HG02884 (cell line): ENCODE results near the gene ELF2.
"Not testable (repeated sequence)": the region's sequence is repeated elsewhere in the genome, so short reads cannot be mapped to it uniquely, and the experiment has no call there.

Source experiments
- ATAC-seq: cut with Tn5 transposase; IDR thresholded peaks from one replicate; pipeline ENCODE4 v1.9.1; 2021; ENCODE audit warnings: mild to moderate bottlenecking, moderate library complexity; ENCODE audit not compliant: unreplicated experiment

ELF2 gene

DNA sequence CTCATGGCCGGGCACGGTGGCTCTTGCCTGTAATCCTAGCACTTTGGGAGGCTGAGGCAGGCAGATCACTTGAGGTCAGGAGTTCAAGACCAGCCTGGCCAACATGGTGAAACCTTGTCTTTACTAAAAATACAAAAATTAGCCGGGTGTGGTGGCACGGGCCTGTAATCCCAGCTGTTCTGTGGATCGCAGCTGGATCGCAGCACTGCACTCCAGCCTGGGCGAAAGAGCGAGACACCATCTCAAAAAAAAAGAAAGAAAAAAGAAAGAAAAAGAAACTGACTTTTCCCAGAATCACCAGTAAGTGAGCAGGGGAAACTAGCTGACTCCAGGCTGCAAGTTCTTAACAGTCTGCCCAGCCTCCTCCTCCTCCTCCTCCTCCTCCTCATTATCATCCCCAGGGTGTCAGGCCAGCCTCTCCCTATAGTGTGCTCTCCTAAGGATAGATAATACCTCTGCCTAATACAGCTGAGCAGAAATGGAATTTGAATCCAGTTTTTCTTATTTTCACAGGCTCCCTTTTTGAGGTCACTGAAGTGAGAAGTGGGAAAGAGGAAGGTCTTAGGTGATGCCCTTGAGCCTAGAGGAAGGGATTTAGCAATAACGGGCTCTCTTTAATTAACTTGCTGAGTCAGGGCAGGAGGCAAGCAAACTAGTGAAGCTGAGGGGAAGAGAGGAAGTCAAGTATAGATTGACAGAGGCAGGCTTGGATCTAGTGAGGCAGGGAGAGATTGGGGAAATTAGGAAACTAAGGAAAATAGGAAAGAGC, 11.8 kb upstream of the ELF2 start:
- no peak for ATAC-seq

- no peak for ATAC-seq
These were observed 7.1 kb upstream of the ELF2 start for GRCh38 chr4:139184129-139184528.

GRCh38 chr4:139177869-139178619, 1.0 kb upstream of the ELF2 start:
- ATAC-seq: peak; percentile 61

DNA sequence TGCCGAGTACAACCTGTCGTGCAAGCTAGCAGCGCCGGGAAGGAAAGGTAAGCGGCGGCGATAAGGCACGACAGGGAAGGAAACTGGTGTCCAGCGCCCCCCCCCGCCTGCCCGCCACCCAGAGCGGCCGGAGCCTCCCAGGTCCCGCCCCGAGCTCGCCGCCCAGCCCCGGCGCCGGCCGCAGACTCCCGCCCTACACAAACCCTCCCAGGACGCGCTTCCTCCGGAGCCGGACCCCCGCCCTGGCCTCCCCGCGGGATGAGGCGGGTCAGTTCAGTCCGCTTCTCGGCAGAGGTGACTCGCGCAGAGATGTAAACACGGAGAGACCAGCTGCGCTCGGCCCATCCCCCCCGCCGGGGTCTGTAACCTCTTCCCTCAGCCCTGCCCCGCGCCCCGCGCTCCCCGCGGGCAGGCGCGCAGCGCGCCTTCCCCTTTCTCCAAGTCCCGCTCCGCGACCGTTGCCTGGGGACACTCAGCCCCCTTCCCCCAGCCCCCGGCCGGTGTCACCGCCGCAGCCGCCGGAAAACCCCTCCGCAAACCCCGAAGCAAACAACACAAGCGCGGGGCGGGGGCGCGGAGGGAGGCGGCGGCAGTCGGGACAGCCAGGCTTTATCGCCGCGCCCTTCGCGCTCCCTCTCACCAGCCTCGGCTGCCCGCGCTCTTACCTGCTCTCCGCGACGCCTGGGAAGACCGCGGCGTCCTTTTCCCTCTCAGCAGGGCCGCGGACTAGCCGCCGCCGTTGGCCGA, 543 bp downstream of the ELF2 start:
- peak; percentile 7 for ATAC-seq

DNA sequence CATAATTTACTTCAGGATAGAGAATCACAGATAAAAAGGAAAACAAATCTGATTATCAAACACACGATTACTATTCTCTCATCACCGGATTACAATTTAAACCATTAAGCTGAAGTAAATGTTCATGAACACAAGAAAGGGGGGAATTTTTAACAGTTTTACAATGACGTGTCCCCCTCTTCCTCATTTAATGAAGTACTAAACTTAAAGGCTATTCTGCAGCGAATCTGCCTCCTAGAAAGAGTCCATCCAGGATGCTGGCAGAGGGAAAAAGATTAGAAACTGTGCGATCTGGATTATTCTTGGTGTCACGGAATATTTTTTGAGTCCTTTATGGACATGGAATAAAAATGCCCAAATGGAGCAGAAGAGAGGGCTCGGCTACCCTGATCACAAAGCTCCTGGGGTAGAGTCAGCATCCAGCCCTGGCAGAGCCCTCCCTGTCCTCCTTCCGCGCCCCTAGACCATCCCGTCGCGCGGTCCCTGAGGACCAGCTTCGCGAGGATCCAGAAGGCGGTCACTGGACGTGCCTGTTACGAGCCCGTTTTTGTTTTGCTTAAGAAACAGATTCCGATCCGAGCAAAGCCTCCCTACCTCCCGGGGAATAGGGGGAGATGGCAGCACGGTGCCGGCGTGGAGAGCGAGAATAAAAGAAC, 1.2 kb downstream of the ELF2 start:
- no peak for ATAC-seq

- no peak for ATAC-seq
These were observed 4.9 kb downstream of the ELF2 start for GRCh38 chr4:139171876-139172691.

- ATAC-seq: no peak
These were observed 6.1 kb downstream of the ELF2 start for GRCh38 chr4:139170932-139171331.

DNA sequence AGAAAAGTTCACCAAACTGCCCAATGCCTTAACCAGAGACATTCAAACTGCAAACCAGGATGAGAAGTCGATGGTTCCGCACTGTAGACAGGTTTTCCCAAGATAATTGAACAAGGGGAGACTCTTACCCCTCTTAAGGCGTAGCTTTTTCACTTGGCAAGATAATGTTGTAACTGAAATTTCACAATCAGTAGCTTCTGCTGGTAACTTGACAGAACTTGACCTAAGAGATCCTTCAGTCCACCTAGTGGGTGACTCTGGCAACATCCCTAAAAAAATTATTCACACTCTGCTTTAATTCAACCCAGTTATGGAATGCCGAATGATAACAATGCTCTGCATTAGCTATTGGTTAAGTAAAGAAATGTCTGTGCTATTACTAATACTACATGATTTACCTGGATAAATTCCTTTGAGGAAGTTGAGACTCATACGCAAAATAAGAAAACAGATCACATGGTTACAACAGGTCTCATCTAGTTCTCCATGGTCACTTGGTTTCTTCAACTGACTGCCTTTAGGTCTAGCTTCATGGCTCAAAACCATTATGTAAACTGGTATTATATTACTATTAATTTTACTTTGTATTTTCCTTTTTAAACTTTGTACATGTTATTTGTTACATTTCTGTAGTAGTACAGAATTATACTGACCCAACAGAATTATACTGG, 9.1 kb downstream of the ELF2 start:
- ATAC-seq: no peak

GRCh38 chr4:139164731-139165130, 12.3 kb downstream of the ELF2 start:
- ATAC-seq: no peak

DNA sequence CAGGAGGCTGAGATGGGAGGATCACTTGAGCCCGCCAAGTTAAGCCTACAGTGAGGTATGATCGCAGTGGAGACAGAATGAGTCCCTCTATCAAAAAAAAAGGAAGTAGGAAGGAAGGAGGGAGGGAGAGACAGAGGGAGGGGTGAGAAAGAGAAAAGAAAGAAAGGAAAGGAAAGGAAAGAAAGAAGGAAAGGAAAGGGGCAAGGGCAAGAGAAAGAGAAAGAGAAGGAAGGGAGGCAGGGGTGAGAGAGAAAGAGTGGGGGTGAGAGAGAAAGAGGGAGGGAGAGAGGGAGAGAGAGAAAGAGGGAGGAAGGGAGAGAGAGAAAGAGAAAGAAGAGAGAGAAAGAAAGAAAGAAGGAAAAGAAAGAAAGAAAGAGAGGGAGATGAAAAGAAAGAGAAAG, 13.2 kb downstream of the ELF2 start:
- ATAC-seq: no peak

DNA sequence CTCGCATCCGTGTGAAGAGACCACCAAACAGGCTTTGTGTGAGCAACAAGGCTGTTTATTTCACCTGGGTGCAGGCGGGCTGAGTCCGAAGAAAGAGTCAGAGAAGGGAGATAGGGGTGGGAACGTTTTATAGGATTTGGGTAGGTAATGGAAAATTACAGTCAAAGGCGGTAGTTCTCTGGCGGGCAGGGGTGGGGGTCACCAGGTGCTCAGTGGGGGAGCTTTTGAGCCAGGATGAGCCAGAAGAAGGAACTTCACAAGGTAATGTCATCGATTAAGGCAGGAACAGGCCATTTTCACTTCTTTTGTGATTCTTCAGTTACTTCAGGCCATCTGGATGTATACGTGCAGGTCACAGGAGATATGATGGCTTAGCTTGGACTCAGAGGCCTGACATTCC, 19.0 kb downstream of the ELF2 start:
- not testable (repeated sequence) for ATAC-seq

- no peak for ATAC-seq
These were observed 22.0 kb downstream of the ELF2 start for GRCh38 chr4:139154952-139155557.

DNA sequence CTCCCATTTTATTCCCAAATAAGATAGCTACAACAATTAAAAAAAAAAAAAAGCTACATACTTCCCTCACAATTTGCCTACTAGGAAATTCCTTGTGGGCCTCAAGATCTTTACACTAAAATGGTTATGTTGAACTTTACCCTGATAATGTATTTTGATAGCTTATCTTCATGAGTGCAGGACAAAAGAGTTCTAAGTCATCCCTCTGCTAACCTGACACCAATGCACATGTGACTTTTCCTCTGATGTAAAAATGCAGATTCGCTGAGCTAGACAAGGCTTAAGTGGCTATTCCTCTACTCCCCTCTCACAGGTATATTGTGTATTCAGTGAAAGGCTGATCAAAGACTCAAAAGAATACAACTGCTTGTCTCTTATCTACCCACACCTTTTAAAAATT, 22.5 kb downstream of the ELF2 start:
- no peak for ATAC-seq

DNA sequence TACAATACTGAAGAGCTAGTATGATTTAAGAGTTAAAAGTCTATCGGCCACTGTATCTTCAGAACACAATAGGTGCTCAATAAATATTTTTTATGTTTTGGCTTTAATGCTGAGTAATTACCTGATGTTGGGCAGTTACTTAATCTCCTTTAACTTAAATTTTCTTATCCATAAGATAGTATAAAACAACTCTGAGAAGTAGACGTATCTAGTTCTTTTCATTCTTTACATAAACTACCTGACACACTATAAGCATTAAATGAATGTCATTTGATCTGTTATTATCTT, 22.9 kb downstream of the ELF2 start:
- no peak for ATAC-seq

- no peak for ATAC-seq
These were observed 23.4 kb downstream of the ELF2 start for GRCh38 chr4:139153411-139154133.

GRCh38 chr4:139152249-139152648, 24.8 kb downstream of the ELF2 start:
- ATAC-seq: no peak

DNA sequence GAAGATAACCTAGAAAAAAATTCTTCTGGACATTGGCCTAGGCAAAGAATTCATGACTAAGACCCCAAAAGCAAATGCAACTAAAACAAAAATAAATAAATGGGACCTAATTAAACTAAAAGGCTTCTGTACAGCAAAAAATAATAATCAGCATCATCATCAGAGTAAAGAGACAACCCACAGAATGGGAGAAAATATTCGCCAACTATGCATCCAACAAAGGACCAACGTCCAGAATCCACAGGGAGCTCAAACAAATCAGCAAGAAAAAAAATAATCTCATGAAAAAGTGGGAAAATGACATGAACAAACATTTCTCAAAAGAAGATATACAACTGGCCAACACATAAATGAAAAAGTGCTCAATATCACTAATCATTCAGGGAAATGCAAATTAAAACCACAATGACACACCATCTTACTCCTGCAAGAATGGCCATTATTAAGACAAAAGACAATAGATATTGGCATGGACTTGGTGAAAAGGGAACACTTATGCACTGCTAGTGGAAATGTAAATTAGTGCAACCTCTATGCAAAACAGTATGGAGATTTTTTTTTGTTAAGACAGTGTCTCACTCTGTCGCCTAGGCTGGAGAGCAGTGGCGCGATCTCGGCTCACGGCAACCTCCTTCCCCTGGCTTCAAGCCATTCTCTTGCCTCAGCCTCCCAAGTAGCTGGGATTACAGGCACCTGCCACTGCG, 29.9 kb downstream of the ELF2 start:
- ATAC-seq: no peak

GRCh38 chr4:139145552-139145932, 31.5 kb downstream of the ELF2 start:
- no peak for ATAC-seq
